ENCODE results near the gene ELN. TPM values are rescaled to one million over a fixed set of nuclear protein-coding genes. Genes with fewer than 3 reads are reported as not detected.

The ELN gene
- total RNA-seq, 1 donor from 2014 or later: 0.47 TPM

DNA sequence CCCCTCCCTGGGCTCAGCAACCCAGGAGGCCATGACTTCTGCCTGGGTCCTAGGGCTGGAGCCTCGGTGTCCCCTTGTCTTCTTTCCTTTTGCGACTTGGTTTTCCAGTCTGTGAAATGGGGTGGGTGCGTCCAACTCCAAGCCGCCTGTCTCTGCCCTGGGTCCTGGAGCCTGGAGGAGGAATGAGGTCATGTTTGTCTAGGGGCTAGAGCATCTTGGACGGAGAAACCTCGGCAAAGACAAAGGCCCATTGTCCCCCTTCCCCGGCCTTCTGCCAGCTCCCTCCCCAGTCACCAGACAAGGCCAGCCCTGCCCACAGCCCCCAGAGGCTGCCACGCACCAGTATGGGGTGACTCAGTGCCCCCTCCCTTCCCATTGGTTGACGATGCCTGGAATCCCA, 39.8 kb upstream of the ELN start:
- no peak overlapping the region for H3K27ac ChIP-seq
- Mint-ChIP-seq H3K27ac (no peak overlapping the region), H3K4me1 (peaks cover 2% of the 10 kb centered on the region), H3K4me3 (no peak overlapping the region), H3K27me3 (ENCODE audit: insufficient read depth, low read depth) (peaks cover 4% of the 10 kb centered on the region), H3K9me3 (no peaks in the 10 kb centered on the region), H3K36me3 (no peaks in the 10 kb centered on the region)
- no peaks in the 10 kb centered on the region for H4K20me1 ChIP-seq (ENCODE audit: low read depth)
- no peaks in the 10 kb centered on the region for H3K36me3 ChIP-seq
- H3F3A ChIP-seq (ENCODE audit: low read depth): no peaks in the 10 kb centered on the region
- no peak overlapping the region for H3K4me2 ChIP-seq
- no peaks in the 10 kb centered on the region for H3K9me3 ChIP-seq (ENCODE audit: low read depth)
- no peak overlapping the region for H3K9ac ChIP-seq
- H3K4me3 ChIP-seq: no peak overlapping the region
- H2AFZ ChIP-seq (replicated peaks): no peak overlapping the region
- no peaks in the 10 kb centered on the region for H3K79me2 ChIP-seq (ENCODE audit: low read depth)
- H3K4me1 ChIP-seq: no peaks in the 10 kb centered on the region
- DNase-seq (ENCODE audit: low spot score): no peak
- no peaks in the 10 kb centered on the region for H3K27me3 ChIP-seq
- TF ChIP-seq EZH2phosphoT487 (IDR thresholded peaks at IDR 0.05) (no peak), EZH2 (IDR thresholded peaks at IDR 0.05) (no peak)
- TF ChIP-seq, protein P1, sequence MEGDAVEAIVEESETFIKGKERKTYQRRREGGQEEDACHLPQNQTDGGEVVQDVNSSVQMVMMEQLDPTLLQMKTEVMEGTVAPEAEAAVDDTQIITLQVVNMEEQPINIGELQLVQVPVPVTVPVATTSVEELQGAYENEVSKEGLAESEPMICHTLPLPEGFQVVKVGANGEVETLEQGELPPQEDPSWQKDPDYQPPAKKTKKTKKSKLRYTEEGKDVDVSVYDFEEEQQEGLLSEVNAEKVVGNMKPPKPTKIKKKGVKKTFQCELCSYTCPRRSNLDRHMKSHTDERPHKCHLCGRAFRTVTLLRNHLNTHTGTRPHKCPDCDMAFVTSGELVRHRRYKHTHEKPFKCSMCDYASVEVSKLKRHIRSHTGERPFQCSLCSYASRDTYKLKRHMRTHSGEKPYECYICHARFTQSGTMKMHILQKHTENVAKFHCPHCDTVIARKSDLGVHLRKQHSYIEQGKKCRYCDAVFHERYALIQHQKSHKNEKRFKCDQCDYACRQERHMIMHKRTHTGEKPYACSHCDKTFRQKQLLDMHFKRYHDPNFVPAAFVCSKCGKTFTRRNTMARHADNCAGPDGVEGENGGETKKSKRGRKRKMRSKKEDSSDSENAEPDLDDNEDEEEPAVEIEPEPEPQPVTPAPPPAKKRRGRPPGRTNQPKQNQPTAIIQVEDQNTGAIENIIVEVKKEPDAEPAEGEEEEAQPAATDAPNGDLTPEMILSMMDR (IDR thresholded peaks at IDR 0.05): no peak

GRCh38 chr7:73991522-73992100, 36.4 kb upstream of the ELN start:
- Histone ChIP-seq H3K4me2 (no peak overlapping the region), H4K20me1 (ENCODE audit: low read depth) (no peaks in the 10 kb centered on the region), H3K9ac (no peak overlapping the region), H3K79me2 (ENCODE audit: low read depth) (no peaks in the 10 kb centered on the region), H3K4me3 (no peak overlapping the region), H3K4me1 (no peaks in the 10 kb centered on the region), H2AFZ (replicated peaks) (no peak overlapping the region), H3F3A (ENCODE audit: low read depth) (no peaks in the 10 kb centered on the region), H3K27ac (no peak overlapping the region), H3K36me3 (no peaks in the 10 kb centered on the region), H3K27me3 (no peaks in the 10 kb centered on the region), H3K9me3 (ENCODE audit: low read depth) (no peaks in the 10 kb centered on the region)
- Mint-ChIP-seq H3K4me3 (no peak overlapping the region), H3K27me3 (ENCODE audit: insufficient read depth, low read depth) (peaks cover 7% of the 10 kb centered on the region), H3K27ac (no peak overlapping the region), H3K4me1 (peaks cover 2% of the 10 kb centered on the region), H3K9me3 (peaks cover 21% of the 10 kb centered on the region), H3K36me3 (peaks cover 1% of the 10 kb centered on the region)
- DNase-seq (ENCODE audit: low spot score): no peak
- TF ChIP-seq EZH2 (IDR thresholded peaks at IDR 0.05): no peak

GRCh38 chr7:73992101-73992562, 35.8 kb upstream of the ELN start:
- Histone ChIP-seq H3K27ac (no peak overlapping the region), H3K4me3 (no peak overlapping the region), H3K27me3 (no peaks in the 10 kb centered on the region), H3K9ac (no peak overlapping the region), H2AFZ (replicated peaks) (no peak overlapping the region), H3K36me3 (no peaks in the 10 kb centered on the region), H4K20me1 (ENCODE audit: low read depth) (no peaks in the 10 kb centered on the region), H3K4me2 (no peak overlapping the region), H3K79me2 (ENCODE audit: low read depth) (no peaks in the 10 kb centered on the region), H3K4me1 (no peaks in the 10 kb centered on the region), H3K9me3 (ENCODE audit: low read depth) (no peaks in the 10 kb centered on the region), H3F3A (ENCODE audit: low read depth) (no peaks in the 10 kb centered on the region)
- Mint-ChIP-seq H3K36me3 (peaks cover 1% of the 10 kb centered on the region), H3K4me1 (peaks cover 2% of the 10 kb centered on the region), H3K4me3 (no peak overlapping the region), H3K27ac (no peak overlapping the region), H3K27me3 (ENCODE audit: insufficient read depth, low read depth) (peaks cover 7% of the 10 kb centered on the region), H3K9me3 (peaks cover 21% of the 10 kb centered on the region)
- TF ChIP-seq, protein P1 (IDR thresholded peaks at IDR 0.05): no peak
- TF ChIP-seq EZH2phosphoT487 (IDR thresholded peaks at IDR 0.05) (no peak), EZH2 (IDR thresholded peaks at IDR 0.05) (no peak)
- no peak for DNase-seq (ENCODE audit: low spot score)

GRCh38 chr7:73994023-73994422, 34.0 kb upstream of the ELN start:
- H3K79me2 ChIP-seq (ENCODE audit: low read depth): no peaks in the 10 kb centered on the region
- no peaks in the 10 kb centered on the region for H3K36me3 ChIP-seq
- no peak overlapping the region for H3K4me3 ChIP-seq
- no peaks in the 10 kb centered on the region for H3F3A ChIP-seq (ENCODE audit: low read depth)
- H3K4me1 ChIP-seq: no peaks in the 10 kb centered on the region
- Mint-ChIP-seq H3K36me3 (peaks cover 1% of the 10 kb centered on the region), H3K4me1 (no peaks in the 10 kb centered on the region), H3K9me3 (peaks cover 21% of the 10 kb centered on the region), H3K27ac (no peak overlapping the region), H3K27me3 (ENCODE audit: insufficient read depth, low read depth) (peaks cover 7% of the 10 kb centered on the region), H3K4me3 (no peak overlapping the region)
- H3K4me2 ChIP-seq: no peak overlapping the region
- no peaks in the 10 kb centered on the region for H3K9me3 ChIP-seq (ENCODE audit: low read depth)
- H4K20me1 ChIP-seq (ENCODE audit: low read depth): no peaks in the 10 kb centered on the region
- no peak overlapping the region for H2AFZ ChIP-seq (replicated peaks)
- no peak overlapping the region for H3K9ac ChIP-seq
- DNase-seq (ENCODE audit: low spot score): no peak
- TF ChIP-seq EZH2phosphoT487 (IDR thresholded peaks at IDR 0.05): no peak
- TF ChIP-seq EZH2 (IDR thresholded peaks at IDR 0.05): no peak
- no peak overlapping the region for H3K27ac ChIP-seq
- H3K27me3 ChIP-seq: no peaks in the 10 kb centered on the region
